Measurements from ENCODE around the gene EIPR1.

Gene EIPR1

DNA sequence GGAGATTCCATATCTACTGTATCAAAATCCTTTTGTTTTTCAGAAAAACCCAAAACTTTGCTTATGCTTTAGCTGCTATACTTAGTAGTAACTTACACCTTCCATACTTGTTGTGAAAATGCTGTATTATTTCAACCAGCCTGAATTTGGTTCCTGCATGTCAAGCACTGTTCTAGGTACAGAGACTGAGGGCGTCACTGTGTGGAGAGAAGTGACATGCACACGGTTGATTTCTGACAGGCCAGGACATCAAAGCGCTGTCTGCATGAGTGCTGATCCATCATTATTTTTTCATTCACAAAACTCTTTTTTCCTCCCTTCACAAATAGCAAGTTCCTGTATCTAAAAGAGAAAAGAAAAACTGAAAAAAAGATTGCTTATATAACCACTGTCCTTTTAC lies 33.5 kb upstream of the EIPR1 start:
- Mint-ChIP-seq H3K9me3 (no peaks in the 10 kb centered on the region), H3K27me3 (no peaks in the 10 kb centered on the region), H3K4me1 (no peaks in the 10 kb centered on the region), H3K4me3 (no peak overlapping the region), H3K36me3 (peaks cover 7% of the 10 kb centered on the region), H3K27ac (no peak overlapping the region)
- DNase-seq = no peak
- CTCF ChIA-PET = interaction anchor here (1.0 kb wide), 1 partner anchor 13 kb away, joined by 3 read pairs; no protein-coding TSS in a partner anchor

DNA sequence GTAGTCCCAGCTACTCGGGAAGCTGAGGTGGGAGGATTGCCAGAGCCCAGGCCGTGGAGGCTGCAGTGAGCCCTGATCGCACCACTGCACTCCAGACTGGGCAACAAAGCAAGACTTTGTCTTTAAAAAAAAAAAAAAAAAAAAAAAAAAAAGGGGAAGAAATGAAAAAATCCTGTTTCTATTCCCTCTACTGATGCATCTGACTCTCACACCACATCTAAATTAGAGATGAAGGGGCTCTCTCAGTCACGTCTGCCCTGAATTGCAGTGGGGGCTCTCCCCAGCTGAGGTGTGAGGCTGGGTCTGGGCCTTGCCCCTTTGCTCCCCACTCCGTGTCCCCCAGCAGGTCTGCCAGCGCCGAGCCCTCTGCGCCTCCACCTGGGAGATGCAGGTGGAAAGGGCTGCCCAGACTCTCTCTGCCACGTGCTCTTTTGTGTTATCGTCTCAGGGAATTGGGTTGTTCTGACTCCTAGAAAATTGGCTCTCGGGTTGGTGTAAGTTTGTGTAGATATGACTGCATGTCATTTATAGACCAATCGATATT lies 32.1 kb upstream of the EIPR1 start:
- H3K27me3 Mint-ChIP-seq = no peaks in the 10 kb centered on the region
- H3K36me3 Mint-ChIP-seq = peaks cover 9% of the 10 kb centered on the region
- H3K4me3 Mint-ChIP-seq = no peak overlapping the region
- H3K4me1 Mint-ChIP-seq = no peaks in the 10 kb centered on the region
- no peaks in the 10 kb centered on the region for H3K9me3 Mint-ChIP-seq
- CTCF ChIA-PET = no interaction called here
- no peak for DNase-seq
- H3K27ac Mint-ChIP-seq = no peak overlapping the region

GRCh38 chr2:3408781-3409180 lies 31.2 kb upstream of the EIPR1 start:
- no peaks in the 10 kb centered on the region for H3K4me1 Mint-ChIP-seq
- no peak overlapping the region for H3K4me3 Mint-ChIP-seq
- H3K9me3 Mint-ChIP-seq = no peaks in the 10 kb centered on the region
- H3K27ac Mint-ChIP-seq = no peak overlapping the region
- CTCF ChIA-PET = no interaction called here
- peaks cover 10% of the 10 kb centered on the region for H3K36me3 Mint-ChIP-seq
- no peaks in the 10 kb centered on the region for H3K27me3 Mint-ChIP-seq
- DNase-seq = no peak

DNA sequence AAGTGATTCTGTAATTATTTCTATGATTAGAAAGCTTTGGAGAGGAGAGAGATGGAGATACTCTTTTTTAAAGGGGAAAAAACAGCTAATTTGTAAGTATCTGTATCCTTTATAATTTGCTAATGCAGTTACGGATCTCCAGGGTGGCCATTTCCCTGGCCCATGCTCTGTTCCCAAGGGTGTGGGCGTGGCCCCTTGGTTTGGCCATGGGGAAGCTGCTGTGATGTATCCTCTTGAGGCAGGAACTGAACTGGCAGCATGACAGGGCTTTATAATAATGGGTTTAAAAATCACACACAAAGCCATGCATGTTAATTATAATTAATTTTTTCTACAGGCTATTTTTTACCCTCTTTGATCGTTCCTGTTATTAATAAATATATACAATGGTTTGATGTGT lies 28.9 kb upstream of the EIPR1 start:
- H3K36me3 Mint-ChIP-seq = peaks cover 19% of the 10 kb centered on the region
- no peaks in the 10 kb centered on the region for H3K9me3 Mint-ChIP-seq
- H3K27me3 Mint-ChIP-seq = no peaks in the 10 kb centered on the region
- CTCF ChIA-PET = interaction anchor here (0.6 to 1.5 kb wide), 2 partner anchors 18 to 1205 kb away, joined by 3 to 4 read pairs; no protein-coding TSS in a partner anchor
- H3K27ac Mint-ChIP-seq = no peak overlapping the region
- DNase-seq = no peak
- H3K4me1 Mint-ChIP-seq = no peaks in the 10 kb centered on the region
- no peak overlapping the region for H3K4me3 Mint-ChIP-seq

DNA sequence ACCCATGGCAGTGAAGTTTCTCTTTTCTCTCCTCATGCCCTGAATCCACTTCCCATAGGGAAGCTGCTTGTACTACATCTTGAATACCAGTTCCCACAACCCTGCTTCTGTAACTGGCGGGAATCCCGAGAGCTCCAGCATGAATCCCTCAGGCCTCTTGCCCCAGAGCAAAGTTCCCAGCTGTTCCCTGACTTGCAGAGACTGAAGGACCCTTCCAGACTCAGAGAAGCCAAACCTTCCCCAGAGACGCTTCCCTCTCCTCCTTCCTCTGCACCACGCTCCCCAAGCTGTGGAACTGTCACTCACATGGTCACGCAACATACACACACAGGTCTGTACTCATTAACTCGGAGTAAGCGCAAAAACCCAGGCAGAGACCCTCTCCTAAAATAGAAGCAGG lies 28.3 kb upstream of the EIPR1 start:
- H3K4me1 Mint-ChIP-seq = no peaks in the 10 kb centered on the region
- H3K27ac Mint-ChIP-seq = no peak overlapping the region
- H3K27me3 Mint-ChIP-seq = no peaks in the 10 kb centered on the region
- H3K9me3 Mint-ChIP-seq = no peaks in the 10 kb centered on the region
- H3K4me3 Mint-ChIP-seq = no peak overlapping the region
- no peak for DNase-seq
- CTCF ChIA-PET = interaction anchor here (0.8 to 1.5 kb wide), 2 partner anchors 18 to 24 kb away, joined by 4 read pairs; no protein-coding TSS in a partner anchor
- H3K36me3 Mint-ChIP-seq = peaks cover 19% of the 10 kb centered on the region

GRCh38 chr2:3405307-3405706 lies 27.7 kb upstream of the EIPR1 start:
- H3K4me1 Mint-ChIP-seq = no peaks in the 10 kb centered on the region
- H3K9me3 Mint-ChIP-seq = no peaks in the 10 kb centered on the region
- CTCF ChIA-PET = interaction anchor here (0.8 to 1.5 kb wide), 3 partner anchors 17 to 23 kb away, joined by 3 to 4 read pairs (median 4); no protein-coding TSS in a partner anchor
- DNase-seq = no peak
- no peak overlapping the region for H3K4me3 Mint-ChIP-seq
- H3K27ac Mint-ChIP-seq = no peak overlapping the region
- no peaks in the 10 kb centered on the region for H3K27me3 Mint-ChIP-seq
- peaks cover 21% of the 10 kb centered on the region for H3K36me3 Mint-ChIP-seq

GRCh38 chr2:3404349-3404894 lies 26.8 kb upstream of the EIPR1 start:
- DNase-seq = no peak
- CTCF ChIA-PET = no interaction called here
- H3K36me3 Mint-ChIP-seq = peaks cover 22% of the 10 kb centered on the region
- no peak overlapping the region for H3K4me3 Mint-ChIP-seq
- no peaks in the 10 kb centered on the region for H3K9me3 Mint-ChIP-seq
- H3K4me1 Mint-ChIP-seq = no peaks in the 10 kb centered on the region
- H3K27ac Mint-ChIP-seq = no peak overlapping the region
- no peaks in the 10 kb centered on the region for H3K27me3 Mint-ChIP-seq

DNA sequence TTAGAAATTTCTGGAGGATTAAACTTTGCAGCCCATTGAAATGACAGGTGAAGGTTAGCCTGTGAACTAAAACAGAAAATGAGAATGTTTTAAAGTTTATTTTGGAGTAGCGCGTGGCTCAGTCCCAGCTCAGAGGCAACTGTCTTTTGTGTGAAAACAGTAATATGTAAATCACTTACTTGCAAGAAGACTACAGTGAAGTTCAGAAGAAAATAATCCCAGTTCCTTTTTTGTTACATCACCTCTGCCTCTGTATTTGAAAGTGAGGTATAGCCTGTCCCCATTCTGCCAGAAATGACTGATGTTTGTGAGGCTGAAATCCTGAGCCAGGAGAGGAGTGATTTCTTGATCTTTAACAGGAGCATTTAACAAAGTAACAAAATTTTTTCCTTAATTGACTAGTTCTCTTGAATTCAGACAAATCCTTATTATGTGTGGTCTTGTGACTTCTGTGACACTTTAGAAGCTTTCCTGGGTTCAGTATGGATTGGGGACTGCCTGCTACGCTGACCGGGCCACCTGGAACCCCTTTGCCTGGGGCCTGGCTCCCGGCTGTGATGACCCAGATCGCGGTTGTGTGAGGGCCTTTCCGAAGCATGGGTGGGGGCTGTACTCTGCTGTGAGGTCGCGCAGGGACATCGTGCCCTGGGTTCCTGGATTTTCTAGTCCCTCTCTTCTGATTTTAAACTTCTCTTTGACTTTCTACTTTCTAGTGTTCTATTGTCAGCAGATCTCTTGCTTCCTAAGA lies 26.1 kb upstream of the EIPR1 start:
- H3K4me3 Mint-ChIP-seq = no peak overlapping the region
- H3K9me3 Mint-ChIP-seq = no peaks in the 10 kb centered on the region
- CTCF ChIA-PET = no interaction called here
- H3K27ac Mint-ChIP-seq = no peak overlapping the region
- no peaks in the 10 kb centered on the region for H3K27me3 Mint-ChIP-seq
- no peaks in the 10 kb centered on the region for H3K4me1 Mint-ChIP-seq
- DNase-seq = no peak
- H3K36me3 Mint-ChIP-seq = peaks cover 26% of the 10 kb centered on the region

- H3K27ac Mint-ChIP-seq = no peak overlapping the region
- no peak for DNase-seq
- no peaks in the 10 kb centered on the region for H3K4me1 Mint-ChIP-seq
- peaks cover 61% of the 10 kb centered on the region for H3K36me3 Mint-ChIP-seq
- no peak overlapping the region for H3K4me3 Mint-ChIP-seq
- no peaks in the 10 kb centered on the region for H3K27me3 Mint-ChIP-seq
- CTCF ChIA-PET = no interaction called here
- H3K9me3 Mint-ChIP-seq = peaks cover 21% of the 10 kb centered on the region
Observed at GRCh38 chr2:3399829-3400228, 22.2 kb upstream of the EIPR1 start.

DNA sequence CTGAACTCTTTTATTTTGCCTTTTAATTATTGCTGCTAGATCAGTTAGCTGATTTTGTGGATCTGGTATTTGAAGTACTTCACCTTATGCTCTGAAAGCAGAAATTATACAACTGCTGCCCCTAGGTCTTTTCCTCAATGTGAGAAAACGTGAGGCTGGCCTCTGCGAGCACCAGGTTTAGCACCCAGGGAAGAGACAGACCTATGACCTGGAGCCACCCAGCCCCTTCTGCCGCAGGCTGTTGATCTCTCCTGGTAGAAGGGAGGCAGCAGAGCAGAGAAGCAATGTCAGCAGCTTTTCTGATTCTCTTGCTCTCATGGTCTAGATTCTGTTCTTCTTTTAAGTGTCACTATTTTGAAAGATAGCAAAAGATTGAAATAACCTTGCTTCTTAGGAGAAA lies 21.8 kb upstream of the EIPR1 start:
- Mint-ChIP-seq H3K9me3 (peaks cover 22% of the 10 kb centered on the region), H3K36me3 (peaks cover 64% of the 10 kb centered on the region), H3K27me3 (no peaks in the 10 kb centered on the region), H3K27ac (no peak overlapping the region), H3K4me1 (no peaks in the 10 kb centered on the region), H3K4me3 (no peak overlapping the region)
- CTCF ChIA-PET = no interaction called here
- no peak for DNase-seq

GRCh38 chr2:3398857-3399256 lies 21.2 kb upstream of the EIPR1 start:
- Mint-ChIP-seq H3K9me3 (peaks cover 22% of the 10 kb centered on the region), H3K4me1 (no peaks in the 10 kb centered on the region), H3K27me3 (no peaks in the 10 kb centered on the region), H3K27ac (no peak overlapping the region), H3K4me3 (no peak overlapping the region), H3K36me3 (peaks cover 63% of the 10 kb centered on the region)
- CTCF ChIA-PET = interaction anchor here (0.5 to 1.3 kb wide), 2 partner anchors 18 to 694 kb away, joined by 3 to 4 read pairs; no protein-coding TSS in a partner anchor
- DNase-seq = no peak

GRCh38 chr2:3396920-3397559 lies 19.4 kb upstream of the EIPR1 start:
- H3K4me3 Mint-ChIP-seq = no peak overlapping the region
- peaks cover 22% of the 10 kb centered on the region for H3K9me3 Mint-ChIP-seq
- DNase-seq = no peak
- H3K36me3 Mint-ChIP-seq = peaks cover 71% of the 10 kb centered on the region
- CTCF ChIA-PET = interaction anchor here (1.4 kb wide), 1 partner anchor 27 kb away, joined by 6 read pairs; no protein-coding TSS in a partner anchor
- H3K4me1 Mint-ChIP-seq = no peaks in the 10 kb centered on the region
- no peaks in the 10 kb centered on the region for H3K27me3 Mint-ChIP-seq
- H3K27ac Mint-ChIP-seq = no peak overlapping the region

DNA sequence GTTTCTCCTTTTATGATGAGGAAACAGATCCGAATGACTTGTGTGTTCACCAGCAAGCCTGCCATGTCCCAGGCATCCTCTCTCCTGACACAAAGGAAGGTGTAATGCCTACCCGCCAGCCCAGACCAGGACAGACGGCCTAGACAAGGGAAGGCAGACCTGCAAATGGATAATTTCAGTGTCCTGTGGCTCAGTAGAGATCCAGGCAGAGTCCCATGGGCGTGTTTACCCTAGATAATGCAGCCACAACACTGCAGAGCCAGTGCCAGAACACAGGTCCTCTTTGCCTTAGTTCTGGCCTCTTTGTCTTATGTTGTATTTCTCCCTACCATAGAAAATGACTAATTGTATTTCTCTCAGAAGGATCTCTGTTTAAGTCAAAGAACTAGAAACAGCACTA lies 14.6 kb upstream of the EIPR1 start:
- H3K4me3 Mint-ChIP-seq = no peak overlapping the region
- no peak overlapping the region for H3K27ac Mint-ChIP-seq
- CTCF ChIA-PET = no interaction called here
- peaks cover 71% of the 10 kb centered on the region for H3K36me3 Mint-ChIP-seq
- H3K27me3 Mint-ChIP-seq = no peaks in the 10 kb centered on the region
- H3K9me3 Mint-ChIP-seq = peaks cover 18% of the 10 kb centered on the region
- no peak for DNase-seq
- no peaks in the 10 kb centered on the region for H3K4me1 Mint-ChIP-seq

- Mint-ChIP-seq H3K9me3 (peaks cover 3% of the 10 kb centered on the region), H3K36me3 (peaks cover 59% of the 10 kb centered on the region), H3K4me1 (no peaks in the 10 kb centered on the region), H3K27ac (no peak overlapping the region), H3K4me3 (no peak overlapping the region), H3K27me3 (no peaks in the 10 kb centered on the region)
- CTCF ChIA-PET = no interaction called here
- no peak for DNase-seq
Observed at GRCh38 chr2:3390041-3390440, 12.4 kb upstream of the EIPR1 start.

Data from activated naive CD4-positive, alpha-beta T cell treated with anti-CD3 and anti-CD28 coated beads, Interleukin-2, amount 10 ng/mL, durations not matched to agents 7 days and 5 days (primary cell).